Body of pancreas (tissue), 4 donors: ENCODE measurements around the gene TCEANC2. TPM values are rescaled to one million over a fixed set of nuclear protein-coding genes. Genes with fewer than 3 reads are reported as not detected.
"Not testable (repeated sequence)": the region's sequence is repeated elsewhere in the genome, so short reads cannot be mapped to it uniquely, and the experiment has no call there.

ENCODE experiments used
- ATAC-seq: fragments of 150-250 bp; one replicate; pipeline ENCODE4 v1.9.1; 2016
- DNase-seq, 4 donors: peaks; one replicate each; pipeline ENCODE4 v3.0.0-alpha.2; 2019
- H3K27ac ChIP-seq, 4 donors: fragments of 200-600 bp; sonication (generic); 1 replicate in 3 of 4; 2 replicates in 1 of 4; pipeline versions ENCODE4 v1.5.1 to v1.6.1; 2016 to 2019; ENCODE audit warnings: mild to moderate bottlenecking in 1 of 4, mixed read lengths in 1 of 4, moderate library complexity in 1 of 4
- H3K27me3 ChIP-seq, 2 donors: fragments of 200-600 bp; sonication (generic); one replicate each; pipeline ENCODE4 v1.6.0; 2016; ENCODE audit warnings: mild to moderate bottlenecking in 1 of 2
- H3K36me3 ChIP-seq, 2 donors: fragments of 200-600 bp; sonication (generic); replicated peaks in 1 of 2; 2 replicates each; pipeline ENCODE4 v1.5.1; 2016; ENCODE audit warnings: low read depth in 2 of 2; ENCODE audit not compliant: insufficient read depth in 1 of 2
- H3K4me1 ChIP-seq: fragments of 200-600 bp; sonication (generic); one replicate; pipeline ENCODE4 v1.6.0; 2016
- H3K4me3 ChIP-seq, 2 donors: fragments of 200-600 bp; sonication (generic); 1 replicate in 1 of 2; 2 replicates in 1 of 2; pipeline ENCODE4 v1.5.1; 2016 to 2019
- H3K9me3 ChIP-seq, 3 donors: fragments of 200-600 bp; sonication (generic); 1 replicate in 2 of 3; 2 replicates in 1 of 3; pipeline ENCODE4 v1.5.1; 2016
- CTCF ChIP-seq, 7 experiments: fragments of 450-650 bp in 4 of 7; fragments of 200-600 bp in 3 of 7; sonication (generic) in 3 of 7; IDR thresholded peaks; one replicate each; pipeline ENCODE4 v1.5.1; 2016 to 2019; ENCODE audit warnings: antibody characterized with exemption in 7 of 7
- POLR2A ChIP-seq, 3 donors: fragments of 450-650 bp; IDR thresholded peaks; one replicate each; pipeline ENCODE4 v1.6.1; 2016; ENCODE audit warnings: antibody characterized with exemption in 3 of 3, mild to moderate bottlenecking in 2 of 3
- WGBS, 2 donors: methylation state at CpG; one replicate each; pipeline ENCODE4 v1.1.5; 2017; 5-methylcytosine and 5-hydroxymethylcytosine counted together
- intact Hi-C: fragments of 100-400 bp; cut with DNase I; formaldehyde crosslinking; loops from one replicate; pipeline ENCODE4 v1.15.1; 2023
- total RNA-seq, 2 donors: library from RNA; depleted of rRNA; stranded (reverse); fragments of >200 nt; gene quantifications; one replicate each; pipeline ENCODE4 v1.1.0, GENCODE V29; 2016

TCEANC2 gene
- total RNA-seq, 2 donors from 2014 or later, result 1.3 to 2.9 TPM

GRCh38 chr1:54100500-54100899, 47.1 kb downstream of the TCEANC2 start:
- ATAC-seq (no peak), DNase-seq (no peak)
- no peak for TF ChIP-seq CTCF (IDR thresholded peaks at IDR 0.05)
- TF ChIP-seq POLR2A (IDR thresholded peaks at IDR 0.05), result no peak
- Histone ChIP-seq H3K36me3 (no peaks in the 10 kb centered on the region), H3K27ac (no peak overlapping the region), H3K4me3 (no peak overlapping the region), H3K9me3 (no peaks in the 10 kb centered on the region), H3K4me1 (peaks cover 14% of the 10 kb centered on the region), H3K27me3 (no peaks in the 10 kb centered on the region)
- WGBS, 2 donors, result 33 to 48% methylated on average over 2 of the region's 2 CpGs
- intact Hi-C loops, result no loop called here

- ATAC-seq (no peak), DNase-seq (no peak)
- H3K9me3 ChIP-seq, result no peaks in the 10 kb centered on the region
- no peaks in the 10 kb centered on the region for H3K36me3 ChIP-seq
- no peaks in the 10 kb centered on the region for H3K27me3 ChIP-seq
- WGBS, 2 donors, result 87 to 93% methylated on average over 6 of the region's 6 CpGs
- peaks cover 5% of the 10 kb centered on the region for H3K4me1 ChIP-seq
- H3K27ac ChIP-seq, result no peak overlapping the region
- no peak overlapping the region for H3K4me3 ChIP-seq
- TF ChIP-seq POLR2A (IDR thresholded peaks at IDR 0.05), result no peak
- TF ChIP-seq CTCF (IDR thresholded peaks at IDR 0.05), result no peak
- intact Hi-C loops, result no loop called here
Observed at GRCh38 chr1:54103414-54103813, 50.0 kb downstream of the TCEANC2 start.

- H3K4me1 ChIP-seq, intact Hi-C loops: not testable (repeated sequence)
- 91 to 97% methylated on average over 9 of the region's 9 CpGs for WGBS, 2 donors
Observed at GRCh38 chr1:54104613-54105012, 51.2 kb downstream of the TCEANC2 start.

GRCh38 chr1:54105080-54105479, 51.7 kb downstream of the TCEANC2 start:
- no peak overlapping the region for H3K4me3 ChIP-seq
- no peak for TF ChIP-seq CTCF (IDR thresholded peaks at IDR 0.05)
- TF ChIP-seq POLR2A (IDR thresholded peaks at IDR 0.05), result no peak
- no peaks in the 10 kb centered on the region for H3K36me3 ChIP-seq
- ATAC-seq (no peak), DNase-seq (no peak)
- H3K9me3 ChIP-seq, result no peaks in the 10 kb centered on the region
- no peaks in the 10 kb centered on the region for H3K27me3 ChIP-seq
- WGBS, 2 donors, result 80 to 82% methylated on average over 1 of the region's 1 CpG
- intact Hi-C loops, result no loop called here
- peaks cover 5% of the 10 kb centered on the region for H3K4me1 ChIP-seq
- no peak overlapping the region for H3K27ac ChIP-seq

More at GRCh38 chr1:54104613-54105012, 51.2 kb downstream of the TCEANC2 start:
- H3K4me3 ChIP-seq, H3K9me3 ChIP-seq, H3K27me3 ChIP-seq, H3K27ac ChIP-seq, ATAC-seq, H3K36me3 ChIP-seq, DNase-seq: not testable (repeated sequence)

GRCh38 chr1:54105736-54106269, 52.4 kb downstream of the TCEANC2 start:
- Histone ChIP-seq H3K36me3 (no peaks in the 10 kb centered on the region), H3K4me1 (no peaks in the 10 kb centered on the region), H3K4me3 (no peak overlapping the region), H3K27ac (no peak overlapping the region), H3K9me3 (no peaks in the 10 kb centered on the region), H3K27me3 (no peaks in the 10 kb centered on the region)
- WGBS, 2 donors, result 91 to 92% methylated on average over 6 of the region's 6 CpGs
- ATAC-seq, result no peak
- no peak for TF ChIP-seq CTCF (IDR thresholded peaks at IDR 0.05)
- no peak for TF ChIP-seq POLR2A (IDR thresholded peaks at IDR 0.05)
- intact Hi-C loops, result no loop called here
- DNase-seq, result no peak
